AG10803 (cell line): Measurements from ENCODE around the gene WFIKKN1.

Experiments used
- DNase-seq: peaks from one replicate; pipeline ENCODE4 v3.0.0; 2010; ENCODE audit warnings: low read depth
- H3K4me3 ChIP-seq: 2 replicates; pipeline ENCODE4 v1.5.1; 2011; ENCODE audit warnings: mild to moderate bottlenecking, low read length, control low read depth
- CTCF ChIP-seq: conservative IDR thresholded peaks from 2 replicates; pipeline ENCODE4 v1.5.1; 2011; ENCODE audit warnings: mild to moderate bottlenecking, low read length, control low read depth, inconsistent platforms

WFIKKN1 gene

GRCh38 chr16:590815-591200, 40.0 kb upstream of the WFIKKN1 start:
- no peak for DNase-seq
- no peak for TF ChIP-seq CTCF
- peak overlapping the region; percentile 86 for H3K4me3 ChIP-seq

DNA sequence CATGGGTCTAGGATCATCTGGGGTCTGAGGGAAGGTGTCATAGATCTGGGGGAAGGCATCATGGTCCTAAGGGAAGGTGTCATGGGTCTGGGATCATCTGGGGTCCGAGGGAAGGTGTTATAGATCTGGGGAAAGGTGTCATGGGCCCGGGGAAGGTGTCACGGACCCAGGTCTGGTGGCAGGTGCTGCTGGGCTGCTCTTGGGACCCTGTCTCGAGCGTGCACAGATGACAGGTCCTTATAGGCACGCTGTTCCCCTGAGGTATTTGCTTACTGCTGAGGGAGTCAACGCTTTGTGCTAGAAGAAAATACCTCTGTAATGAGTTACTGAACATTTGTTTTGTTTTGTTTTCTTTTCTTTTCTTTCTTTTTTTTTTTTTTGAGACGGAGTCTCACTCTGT, 39.6 kb upstream of the WFIKKN1 start:
- TF ChIP-seq CTCF: no peak
- peak overlapping the region; percentile 86 for H3K4me3 ChIP-seq
- DNase-seq: no peak

GRCh38 chr16:591892-592517, 38.8 kb upstream of the WFIKKN1 start:
- no peak for TF ChIP-seq CTCF
- DNase-seq: no peak
- no peak overlapping the region; the same call in 1 of the 2 replicates for H3K4me3 ChIP-seq

GRCh38 chr16:592518-593306, 38.1 kb upstream of the WFIKKN1 start:
- H3K4me3 ChIP-seq: no peak overlapping the region
- DNase-seq: peak; percentile 43
- no peak for TF ChIP-seq CTCF

GRCh38 chr16:593406-593805, 37.4 kb upstream of the WFIKKN1 start:
- no peak for DNase-seq
- no peak overlapping the region for H3K4me3 ChIP-seq
- no peak for TF ChIP-seq CTCF

DNA sequence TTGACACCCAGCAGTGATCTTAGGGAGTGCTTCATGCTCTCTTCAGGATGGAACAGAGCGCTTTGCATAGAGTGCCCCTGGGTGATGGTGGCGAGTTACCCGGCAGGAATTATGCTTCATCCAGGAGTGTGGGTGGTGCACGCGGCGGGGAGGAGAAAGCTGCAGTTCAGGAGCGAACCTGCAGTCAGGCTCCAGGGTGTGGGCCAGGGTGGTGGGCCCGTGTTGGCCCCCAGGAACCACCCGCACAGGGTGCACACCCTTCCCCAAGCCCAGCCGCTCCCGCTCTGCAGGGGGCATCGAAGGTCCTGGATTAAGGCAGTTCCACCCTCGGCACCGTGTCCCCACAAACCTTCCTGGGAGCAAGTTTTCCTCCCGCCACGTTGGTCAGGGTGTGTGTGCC, 37.0 kb upstream of the WFIKKN1 start:
- no peak overlapping the region for H3K4me3 ChIP-seq
- no peak for TF ChIP-seq CTCF

GRCh38 chr16:595094-595528, 35.7 kb upstream of the WFIKKN1 start:
- DNase-seq: no peak
- H3K4me3 ChIP-seq: no peak overlapping the region
- no peak for TF ChIP-seq CTCF

More for the DNA sequence above, 37.0 kb upstream of the WFIKKN1 start:
- DNase-seq: no peak
